HuH-7 (cell line): ENCODE results near the gene SH2D3C.
"Not testable (repeated sequence)": the region's sequence is repeated elsewhere in the genome, so short reads cannot be mapped to it uniquely, and the experiment has no call there.

Experiments used
- DNase-seq: peaks from one replicate; pipeline ENCODE4 v3.0.0; 2011; ENCODE audit warnings: low spot score

Gene SH2D3C

GRCh38 chr9:127785023-127785932 is 6.8 kb upstream of the SH2D3C start:
- DNase-seq: peak; percentile 96

- DNase-seq: no peak
These were observed 4.9 kb upstream of the SH2D3C start for GRCh38 chr9:127783111-127784008.

- DNase-seq: no peak
These were observed 3.3 kb upstream of the SH2D3C start for GRCh38 chr9:127781806-127782205.

GRCh38 chr9:127780909-127781308 is 2.4 kb upstream of the SH2D3C start:
- not testable (repeated sequence) for DNase-seq

- DNase-seq: no peak
These were observed 1.8 kb upstream of the SH2D3C start for GRCh38 chr9:127780126-127780885.

GRCh38 chr9:127779136-127779981 is 893 bp upstream of the SH2D3C start:
- DNase-seq: no peak

GRCh38 chr9:127777368-127777980 is 992 bp downstream of the SH2D3C start:
- DNase-seq: no peak

GRCh38 chr9:127776924-127777289 is 1.6 kb downstream of the SH2D3C start:
- DNase-seq: no peak

GRCh38 chr9:127776195-127776923 is 2.1 kb downstream of the SH2D3C start:
- DNase-seq: no peak

GRCh38 chr9:127773981-127774380 is 4.5 kb downstream of the SH2D3C start:
- no peak for DNase-seq

- no peak for DNase-seq
These were observed 5.2 kb downstream of the SH2D3C start for GRCh38 chr9:127773272-127773671.

GRCh38 chr9:127772603-127773002 is 5.9 kb downstream of the SH2D3C start:
- DNase-seq: no peak

GRCh38 chr9:127771570-127772189 is 6.8 kb downstream of the SH2D3C start:
- DNase-seq: no peak

GRCh38 chr9:127770905-127771569 is 7.4 kb downstream of the SH2D3C start:
- DNase-seq: peak; percentile 93

GRCh38 chr9:127770583-127770904 is 7.9 kb downstream of the SH2D3C start:
- no peak for DNase-seq

- DNase-seq: no peak
These were observed 8.4 kb downstream of the SH2D3C start for GRCh38 chr9:127769929-127770582.

GRCh38 chr9:127769101-127769500 is 9.4 kb downstream of the SH2D3C start:
- no peak for DNase-seq

- DNase-seq: no peak
These were observed 9.8 kb downstream of the SH2D3C start for GRCh38 chr9:127768698-127769097.

GRCh38 chr9:127767909-127768331 is 10.5 kb downstream of the SH2D3C start:
- DNase-seq: no peak
